GM19099 (cell line): ENCODE measurements around the gene NSRP1.

Source experiments
- POLR2A ChIP-seq: IDR thresholded peaks from 3 replicates; pipeline ENCODE4 v1.6.1; 2011; ENCODE audit warnings: low read depth; ENCODE audit not compliant: insufficient read length; ENCODE audit errors: extremely low read depth

The NSRP1 gene

DNA sequence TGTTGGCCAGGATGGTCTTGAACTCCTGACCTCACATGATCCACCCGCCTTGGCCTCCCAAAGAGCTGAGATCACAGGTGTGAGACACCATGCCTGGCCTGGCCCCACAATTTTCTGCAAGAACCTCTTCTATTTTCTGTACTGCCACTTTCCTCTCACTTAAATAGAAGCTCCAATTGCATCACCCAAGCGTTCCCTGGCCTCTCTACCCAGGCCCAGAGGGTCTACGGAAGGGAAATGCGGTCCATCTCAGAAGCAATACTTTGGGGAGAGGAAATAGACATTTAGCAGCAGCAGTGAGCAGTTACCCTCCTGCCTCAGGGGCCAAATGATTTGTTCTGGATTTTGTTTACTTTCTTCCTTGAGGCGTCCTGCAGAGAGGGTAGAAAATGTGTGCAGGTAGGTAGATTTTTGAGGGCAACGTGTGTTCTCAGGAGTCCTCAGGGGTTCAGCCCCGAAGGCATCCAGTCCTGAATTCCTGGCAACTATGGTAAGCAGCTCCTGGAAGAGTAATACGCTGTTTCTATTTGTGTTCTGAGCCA, 107.9 kb downstream of the NSRP1 start:
- TF ChIP-seq POLR2A = no peak

- no peak for TF ChIP-seq POLR2A
Observed at GRCh38 chr17:30225112-30225511, 108.5 kb downstream of the NSRP1 start.

GRCh38 chr17:30225919-30226553, 109.4 kb downstream of the NSRP1 start:
- TF ChIP-seq POLR2A = no peak

DNA sequence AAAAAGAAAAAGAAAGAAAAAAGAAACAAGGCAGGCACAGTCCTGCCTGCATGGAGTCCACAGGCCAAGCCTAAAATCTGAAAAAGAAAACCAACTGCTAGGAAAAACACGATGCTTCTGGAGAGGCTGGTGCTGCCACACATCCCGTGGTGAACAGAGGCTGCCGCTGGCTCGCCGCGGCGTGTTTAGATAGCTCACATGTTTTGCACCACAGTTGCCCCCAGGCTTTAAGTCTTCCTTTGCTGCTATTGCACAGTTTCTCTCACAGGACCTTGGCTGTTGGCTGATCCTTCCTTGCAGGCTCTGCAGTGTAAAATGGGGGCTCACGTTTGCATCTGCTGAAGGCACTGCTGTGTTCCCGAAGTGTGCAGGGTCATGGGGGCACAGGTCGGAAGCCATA, 110.3 kb downstream of the NSRP1 start:
- no peak for TF ChIP-seq POLR2A

GRCh38 chr17:30228011-30228410, 111.4 kb downstream of the NSRP1 start:
- no peak for TF ChIP-seq POLR2A

DNA sequence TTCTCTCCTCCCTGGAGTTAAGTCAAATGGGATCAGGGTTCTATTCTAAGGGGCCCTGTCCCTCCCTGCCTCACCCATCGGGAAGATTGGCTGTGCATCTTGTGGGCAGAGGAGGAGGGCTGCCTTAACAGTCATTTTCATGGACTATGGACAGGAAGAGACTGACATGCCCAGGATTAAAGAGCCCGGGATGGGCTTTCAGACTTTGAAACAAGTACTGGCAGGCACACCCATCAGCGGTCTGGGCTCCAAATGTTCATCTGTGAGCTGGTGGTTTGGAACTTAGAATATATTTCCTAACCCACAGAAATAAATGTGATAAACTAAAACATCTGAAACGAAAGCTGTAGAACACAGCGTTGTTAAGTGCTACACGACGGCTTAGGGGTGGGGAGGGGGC, 112.4 kb downstream of the NSRP1 start:
- TF ChIP-seq POLR2A = no peak

DNA sequence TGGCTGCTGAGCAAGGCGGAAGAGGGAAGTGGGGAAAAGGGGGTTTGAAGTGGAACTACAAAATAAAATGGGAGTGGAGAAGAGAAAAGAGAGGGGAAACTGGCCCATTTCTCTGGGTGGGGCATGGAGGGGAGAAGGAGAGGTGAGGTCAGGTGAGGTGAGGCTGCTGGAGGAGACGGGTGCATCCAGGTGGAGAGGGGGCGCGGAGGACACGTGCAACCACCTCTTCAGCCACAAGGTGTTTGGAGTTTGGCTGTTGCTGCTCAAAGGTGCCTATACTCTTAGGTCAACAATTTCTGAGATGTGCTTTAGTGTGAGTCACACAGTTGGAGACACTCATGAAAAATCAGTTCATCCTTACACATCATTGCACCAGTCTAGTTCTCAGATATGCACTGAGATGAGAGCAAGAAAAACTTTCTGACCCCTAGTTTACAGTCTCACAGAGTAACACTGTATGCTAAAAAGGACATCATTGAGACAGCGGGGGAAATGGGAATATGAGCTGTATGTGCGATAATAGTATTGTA, 114.0 kb downstream of the NSRP1 start:
- TF ChIP-seq POLR2A = no peak

DNA sequence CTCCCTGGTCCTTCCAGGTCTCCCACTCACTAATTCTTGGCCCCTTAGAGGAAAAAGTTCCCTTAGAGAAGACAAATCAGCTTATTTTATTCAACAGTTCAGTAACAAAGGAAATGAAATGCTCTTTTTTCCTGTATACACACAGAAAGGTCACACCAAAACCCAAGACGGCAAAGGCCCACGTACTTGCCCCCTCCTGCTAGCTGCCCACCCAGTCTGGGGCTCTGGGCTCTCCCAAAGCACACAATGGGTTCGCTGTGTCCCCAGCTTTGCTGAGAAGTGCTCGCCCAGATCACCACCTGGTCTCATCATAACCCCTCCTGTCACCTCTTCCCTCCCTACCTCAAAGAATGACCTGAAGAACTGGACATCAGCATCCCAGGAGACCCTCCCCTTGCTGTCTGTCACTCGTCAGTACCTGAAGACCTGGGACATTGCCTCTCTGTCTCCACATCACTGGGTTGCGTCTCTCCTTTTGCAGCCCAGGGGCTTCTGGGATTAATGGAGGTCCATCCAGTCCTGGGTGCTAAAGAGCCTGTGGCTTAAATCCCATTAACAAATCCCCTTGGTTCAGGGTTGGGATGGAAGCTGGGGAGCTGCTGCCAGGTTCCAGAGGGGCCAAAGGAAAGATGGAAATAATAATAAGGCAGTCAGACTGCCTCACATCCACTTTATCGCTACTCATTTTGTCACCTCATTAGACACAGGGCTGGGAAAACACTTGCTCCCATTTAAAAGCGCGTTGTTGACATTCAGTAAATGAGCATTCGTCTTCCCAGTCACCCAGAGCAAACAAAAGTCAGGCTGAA, 115.6 kb downstream of the NSRP1 start:
- no peak for TF ChIP-seq POLR2A

GRCh38 chr17:30232824-30233427, 116.3 kb downstream of the NSRP1 start:
- TF ChIP-seq POLR2A = no peak

DNA sequence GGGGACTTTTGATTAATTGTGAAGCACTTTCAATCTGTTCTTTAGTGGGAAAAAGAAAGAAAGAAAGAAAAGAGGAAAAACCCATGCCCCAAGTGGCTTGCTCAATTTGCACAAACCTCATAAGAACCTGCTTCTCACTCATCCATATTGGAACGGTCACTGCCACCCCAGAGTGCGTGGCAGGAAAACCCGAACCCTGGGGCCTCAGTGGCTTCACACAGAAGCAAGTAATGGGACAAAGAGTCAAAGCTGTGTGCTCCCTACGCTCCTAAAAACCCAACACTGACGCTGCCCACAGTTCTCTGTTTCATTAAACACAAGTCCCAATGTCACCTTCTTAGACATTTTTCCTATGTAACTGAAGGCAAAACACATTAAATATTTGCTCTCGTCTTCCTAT, 117.7 kb downstream of the NSRP1 start:
- no peak for TF ChIP-seq POLR2A

DNA sequence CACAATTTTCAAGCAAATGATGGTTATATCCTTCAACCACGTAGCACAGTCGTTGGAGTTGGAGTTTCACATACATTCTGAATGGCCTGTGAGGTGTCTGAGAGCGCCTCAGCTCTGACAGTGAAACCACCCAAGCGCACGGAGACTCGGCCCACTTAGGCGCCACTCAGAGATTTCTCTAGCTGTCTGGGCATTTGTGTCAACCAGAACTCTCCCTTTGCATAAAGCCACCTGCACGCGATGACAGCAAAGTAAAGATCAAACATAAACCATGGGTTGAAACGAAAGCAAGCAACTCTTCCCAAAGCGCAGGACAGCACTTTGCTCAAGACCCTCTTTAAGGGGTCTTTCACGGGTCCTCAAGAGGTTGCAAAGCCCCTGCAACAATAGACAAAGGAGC, 118.3 kb downstream of the NSRP1 start:
- TF ChIP-seq POLR2A = no peak

GRCh38 chr17:30235386-30236296, 119.0 kb downstream of the NSRP1 start, which contains the start of gene SLC6A4:
Gene SLC6A4, minus strand, starts transcription at chr17:30235697. Its CDS starts 13,739 bp downstream, at chr17:30221958.
- TF ChIP-seq POLR2A = no peak
